BE2C (cell line): ENCODE measurements around the gene DMRTA2.
"Not testable (repeated sequence)": the region's sequence is repeated elsewhere in the genome, so short reads cannot be mapped to it uniquely, and the experiment has no call there.

Source experiments
- DNase-seq: peaks from one replicate; pipeline ENCODE4 v3.0.0-alpha.2; 2020
- H3K27me3 ChIP-seq: fragments of 250-450 bp; sonication (Bioruptor Pico); 2 replicates; pipeline ENCODE4 v1.5.1; 2020; ENCODE audit warnings: mild to moderate bottlenecking
- H3K36me3 ChIP-seq: fragments of 250-450 bp; sonication (Bioruptor Pico); 2 replicates; pipeline ENCODE4 v1.5.1; 2020; ENCODE audit warnings: mild to moderate bottlenecking
- H3K4me1 ChIP-seq: fragments of 250-450 bp; sonication (Bioruptor Pico); 2 replicates; pipeline ENCODE4 v1.5.1; 2020
- H3K4me3 ChIP-seq: 2 replicates; pipeline ENCODE4 v1.5.1; 2011; ENCODE audit warnings: low read depth, low read length
- H3K9me3 ChIP-seq: fragments of 250-450 bp; sonication (Bioruptor Pico); 2 replicates; pipeline ENCODE4 v1.5.1; 2020
- TF ChIP-seq, protein P1 (sequence below): IDR thresholded peaks from 2 replicates; pipeline ENCODE4 v1.5.1; 2012; ENCODE audit warnings: mild to moderate bottlenecking, low read depth, low read length

The DMRTA2 gene

GRCh38 chr1:50415235-50416149 lies 7.8 kb downstream of the DMRTA2 start:
- Histone ChIP-seq H3K4me3 (no peak overlapping the region), H3K4me1 (no peaks in the 10 kb centered on the region)

DNA sequence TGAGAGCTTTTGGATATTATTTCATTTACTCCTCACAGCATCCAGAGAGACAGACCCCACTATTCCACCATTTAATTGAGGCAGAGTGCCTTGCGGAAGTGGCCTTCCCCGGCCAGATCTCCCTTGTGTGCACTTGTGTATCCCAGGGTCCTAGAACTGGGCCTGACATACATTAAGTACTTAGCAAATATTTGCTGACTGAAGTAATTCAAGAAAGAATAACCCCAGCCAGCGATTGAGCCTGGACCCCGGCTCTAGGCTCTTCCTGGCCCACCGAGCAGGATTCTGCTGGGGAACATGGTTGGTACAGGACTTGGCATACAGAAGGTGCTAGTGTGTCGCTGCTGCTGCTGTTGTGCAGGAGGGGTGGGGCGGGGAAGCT lies 8.4 kb downstream of the DMRTA2 start:
- Histone ChIP-seq H3K27me3 (peaks cover 64% of the 10 kb centered on the region), H3K4me1 (no peaks in the 10 kb centered on the region), H3K36me3 (no peaks in the 10 kb centered on the region), H3K9me3 (no peaks in the 10 kb centered on the region), H3K4me3 (no peak overlapping the region)
- TF ChIP-seq, protein P1, sequence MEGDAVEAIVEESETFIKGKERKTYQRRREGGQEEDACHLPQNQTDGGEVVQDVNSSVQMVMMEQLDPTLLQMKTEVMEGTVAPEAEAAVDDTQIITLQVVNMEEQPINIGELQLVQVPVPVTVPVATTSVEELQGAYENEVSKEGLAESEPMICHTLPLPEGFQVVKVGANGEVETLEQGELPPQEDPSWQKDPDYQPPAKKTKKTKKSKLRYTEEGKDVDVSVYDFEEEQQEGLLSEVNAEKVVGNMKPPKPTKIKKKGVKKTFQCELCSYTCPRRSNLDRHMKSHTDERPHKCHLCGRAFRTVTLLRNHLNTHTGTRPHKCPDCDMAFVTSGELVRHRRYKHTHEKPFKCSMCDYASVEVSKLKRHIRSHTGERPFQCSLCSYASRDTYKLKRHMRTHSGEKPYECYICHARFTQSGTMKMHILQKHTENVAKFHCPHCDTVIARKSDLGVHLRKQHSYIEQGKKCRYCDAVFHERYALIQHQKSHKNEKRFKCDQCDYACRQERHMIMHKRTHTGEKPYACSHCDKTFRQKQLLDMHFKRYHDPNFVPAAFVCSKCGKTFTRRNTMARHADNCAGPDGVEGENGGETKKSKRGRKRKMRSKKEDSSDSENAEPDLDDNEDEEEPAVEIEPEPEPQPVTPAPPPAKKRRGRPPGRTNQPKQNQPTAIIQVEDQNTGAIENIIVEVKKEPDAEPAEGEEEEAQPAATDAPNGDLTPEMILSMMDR, result no peak
- no peak for DNase-seq

More at GRCh38 chr1:50415235-50416149, 7.8 kb downstream of the DMRTA2 start:
- DNase-seq, result no peak
- TF ChIP-seq, protein P1, result no peak; the same call in 1 of the 2 replicates
- Histone ChIP-seq H3K9me3 (no peaks in the 10 kb centered on the region), H3K27me3 (peaks cover 70% of the 10 kb centered on the region), H3K36me3 (no peaks in the 10 kb centered on the region)

- Histone ChIP-seq H3K36me3 (no peaks in the 10 kb centered on the region), H3K9me3 (no peaks in the 10 kb centered on the region), H3K4me3 (no peak overlapping the region), H3K4me1 (no peaks in the 10 kb centered on the region), H3K27me3 (peaks cover 45% of the 10 kb centered on the region)
- TF ChIP-seq, protein P1, result no peak
- no peak for DNase-seq
These were observed 10.3 kb downstream of the DMRTA2 start for GRCh38 chr1:50412813-50413476.

DNA sequence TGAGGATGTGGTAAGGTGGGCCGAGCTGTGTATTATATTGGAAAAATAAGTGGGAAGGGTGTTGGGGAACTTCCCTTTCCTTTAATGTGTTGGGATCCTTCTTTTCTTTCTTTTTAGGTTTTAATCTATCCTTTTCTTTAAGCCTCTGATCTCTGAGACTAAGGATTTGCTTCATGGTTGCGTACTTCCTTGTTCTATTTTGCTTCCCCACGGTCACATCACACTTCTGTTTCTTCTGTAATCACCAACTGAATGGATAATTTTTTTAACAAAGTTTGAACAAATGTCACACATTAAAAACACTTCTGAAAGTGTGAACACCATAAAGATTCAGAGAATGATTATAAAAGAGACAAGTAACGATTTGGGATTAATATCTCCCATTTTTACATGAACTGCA lies 17.4 kb downstream of the DMRTA2 start:
- Histone ChIP-seq H3K36me3 (no peaks in the 10 kb centered on the region), H3K4me1 (no peaks in the 10 kb centered on the region), H3K9me3 (no peaks in the 10 kb centered on the region), H3K4me3 (no peak overlapping the region), H3K27me3 (no peaks in the 10 kb centered on the region)
- TF ChIP-seq, protein P1, result no peak
- DNase-seq, result no peak

DNA sequence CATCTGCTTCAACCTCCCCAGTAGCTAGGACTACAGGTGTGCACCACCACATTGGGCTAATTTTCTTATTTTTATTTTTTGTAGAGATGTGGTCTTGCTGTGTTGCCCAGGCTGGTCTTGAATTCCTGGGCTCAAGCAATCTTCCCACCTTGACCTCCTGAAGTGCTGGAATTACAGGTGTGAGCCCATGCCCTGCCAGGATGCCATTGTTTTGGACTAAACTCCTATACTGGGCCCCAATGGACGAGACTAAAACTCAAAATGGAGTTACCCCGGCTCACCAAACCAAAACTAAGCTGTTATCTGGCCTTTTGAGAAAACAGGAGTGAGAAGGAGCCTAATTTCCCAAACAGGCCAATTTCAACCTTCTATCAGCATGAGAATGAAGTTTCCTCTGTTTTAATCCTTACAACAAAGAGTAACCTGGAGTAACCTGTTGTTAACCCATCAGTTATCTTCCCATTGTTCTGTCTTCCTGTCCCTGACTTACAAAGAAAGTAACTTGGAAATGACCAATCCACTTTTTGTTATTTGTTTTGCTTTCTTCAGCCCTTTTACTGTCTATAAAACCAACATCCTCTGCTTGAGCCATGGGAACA lies 29.6 kb downstream of the DMRTA2 start:
- no peaks in the 10 kb centered on the region for H3K27me3 ChIP-seq
- H3K4me3 ChIP-seq, result no peak overlapping the region
- TF ChIP-seq, protein P1, result no peak
- H3K36me3 ChIP-seq, result no peaks in the 10 kb centered on the region
- H3K9me3 ChIP-seq, result no peaks in the 10 kb centered on the region
- no peaks in the 10 kb centered on the region for H3K4me1 ChIP-seq
- no peak for DNase-seq

GRCh38 chr1:50381551-50381950 lies 41.7 kb downstream of the DMRTA2 start:
- H3K4me1 ChIP-seq, H3K9me3 ChIP-seq, H3K4me3 ChIP-seq, H3K27me3 ChIP-seq, H3K36me3 ChIP-seq, DNase-seq: not testable (repeated sequence)
